H1 (cell line): Measurements from ENCODE around the gene PID1. TPM values are rescaled to one million over a fixed set of nuclear protein-coding genes. Genes with fewer than 3 reads are reported as not detected.

ENCODE experiments used
- BACH1 ChIP-seq: IDR thresholded peaks from 2 replicates; pipeline ENCODE4 v1.6.1; 2012; ENCODE audit warnings: low read length, improper control_type of control experiment
- CHD1 ChIP-seq: IDR thresholded peaks from 2 replicates; pipeline ENCODE4 v1.6.1; 2012; ENCODE audit warnings: low read depth, low read length, improper control_type of control experiment
- JUN ChIP-seq: IDR thresholded peaks from 2 replicates; pipeline ENCODE4 v1.6.1; 2011; ENCODE audit warnings: low read depth, mild to moderate bottlenecking, improper control_type of control experiment, low read length
- MAFK ChIP-seq: IDR thresholded peaks from 2 replicates; pipeline ENCODE4 v1.6.1; 2012; ENCODE audit warnings: low read depth, mild to moderate bottlenecking, improper control_type of control experiment, low read length
- RAD21 ChIP-seq, 2 experiments: IDR thresholded peaks in 1 of 2; conservative IDR thresholded peaks in 1 of 2; 2 replicates each; pipeline ENCODE4 v1.6.1; 2011; ENCODE audit warnings: low read depth in 2 of 2, low read length in 2 of 2, improper control_type of control experiment in 1 of 2, inconsistent platforms in 1 of 2, mild to moderate bottlenecking in 1 of 2, moderate library complexity in 1 of 2
- SP1 ChIP-seq: IDR thresholded peaks from 2 replicates; pipeline ENCODE4 v1.6.1; 2011; ENCODE audit warnings: low read depth, low read length
- polyA plus RNA-seq, 7 experiments: library from polyadenylated mRNA; depleted of rRNA in 3 of 7; stranded (reverse) in 5 of 7; unstranded in 2 of 7; fragments of >200 nt in 5 of 7; fragments of 200-250 nt in 2 of 7; gene quantifications; 1 replicate in 5 of 7; 2 replicates in 1 of 7; 4 replicates in 1 of 7; pipeline versions ENCODE4 v1.2.1 to v1.2.3, GENCODE V29; 2011 to 2013; ENCODE audit warnings: missing spikeins in 2 of 7, mixed read lengths in 2 of 7
- total RNA-seq: library from RNA; stranded (reverse); fragmentation: NEBNext Ultra II Directional; extraction: Animal tissue kit (Norgen Biotek cat#: 25700); gene quantifications from 2 replicates; pipeline ENCODE4 v1.2.1, GENCODE V29; 2021

The PID1 gene
- total and polyA plus RNA-seq, 2 of the 8 experiments (the other 6 are each of a cell fraction or from before 2014, with no cell fraction given): 1.5 to 3.3 TPM

- TF ChIP-seq JUN (no peak), BACH1 (no peak), RAD21 (IDR thresholded peaks at IDR 0.05 in 1 of 2, conservative IDR thresholded peaks at IDR 0.05 in 1 of 2; ENCODE audit: low read depth in 2 of 2, low read length in 2 of 2) (no peak), MAFK (no peak), SP1 (no peak), CHD1 (no peak)
- TF ChIP-seq, all 59 proteins: peak for 0
These were observed 249.0 kb downstream of the PID1 start (continued) for GRCh38 chr2:229022071-229022470.
